ENCODE measurements around the gene ABR. TPM values are rescaled to one million over a fixed set of nuclear protein-coding genes. Genes with fewer than 3 reads are reported as not detected.

ABR gene
- total RNA-seq, 1 donor from 2014 or later, result 110 TPM

GRCh38 chr17:1056761-1057160, 123.0 kb downstream of the ABR start:
- peaks cover 33% of the 10 kb centered on the region for H3K36me3 Mint-ChIP-seq (ENCODE audit: unreplicated experiment)
- TF ChIP-seq CTCF (IDR thresholded peaks at IDR 0.05), result no peak
- no peak overlapping the region for H3K4me3 Mint-ChIP-seq (ENCODE audit: unreplicated experiment)
- H3K9me3 Mint-ChIP-seq (ENCODE audit: unreplicated experiment), result no peaks in the 10 kb centered on the region
- peak overlapping the region; percentile 54 for H3K27ac Mint-ChIP-seq (ENCODE audit: unreplicated experiment)
- H3K4me1 Mint-ChIP-seq (ENCODE audit: unreplicated experiment), result peaks cover 13% of the 10 kb centered on the region
- no peaks in the 10 kb centered on the region for H3K27me3 Mint-ChIP-seq (ENCODE audit: unreplicated experiment)
- no peak for DNase-seq (ENCODE audit: extremely low spot score, unreplicated experiment)

GRCh38 chr17:1055751-1056645, 123.8 kb downstream of the ABR start:
- DNase-seq (ENCODE audit: extremely low spot score, unreplicated experiment), result no peak
- Mint-ChIP-seq H3K36me3 (ENCODE audit: unreplicated experiment) (peaks cover 30% of the 10 kb centered on the region), H3K27me3 (ENCODE audit: unreplicated experiment) (no peaks in the 10 kb centered on the region), H3K9me3 (ENCODE audit: unreplicated experiment) (no peaks in the 10 kb centered on the region), H3K27ac (ENCODE audit: unreplicated experiment) (peak overlapping the region; percentile 45), H3K4me1 (ENCODE audit: unreplicated experiment) (peaks cover 5% of the 10 kb centered on the region), H3K4me3 (ENCODE audit: unreplicated experiment) (no peak overlapping the region)
- peak; percentile 81 for TF ChIP-seq CTCF (IDR thresholded peaks at IDR 0.05)

GRCh38 chr17:1055231-1055630, 124.5 kb downstream of the ABR start:
- H3K9me3 Mint-ChIP-seq (ENCODE audit: unreplicated experiment), result no peaks in the 10 kb centered on the region
- H3K4me3 Mint-ChIP-seq (ENCODE audit: unreplicated experiment), result no peak overlapping the region
- peaks cover 31% of the 10 kb centered on the region for H3K36me3 Mint-ChIP-seq (ENCODE audit: unreplicated experiment)
- no peaks in the 10 kb centered on the region for H3K27me3 Mint-ChIP-seq (ENCODE audit: unreplicated experiment)
- H3K4me1 Mint-ChIP-seq (ENCODE audit: unreplicated experiment), result peaks cover 2% of the 10 kb centered on the region
- no peak for DNase-seq (ENCODE audit: extremely low spot score, unreplicated experiment)
- no peak for TF ChIP-seq CTCF (IDR thresholded peaks at IDR 0.05)
- no peak overlapping the region for H3K27ac Mint-ChIP-seq (ENCODE audit: unreplicated experiment)

GRCh38 chr17:1054656-1055055, 125.1 kb downstream of the ABR start:
- Mint-ChIP-seq H3K4me1 (ENCODE audit: unreplicated experiment) (peaks cover 2% of the 10 kb centered on the region), H3K27ac (ENCODE audit: unreplicated experiment) (no peak overlapping the region), H3K27me3 (ENCODE audit: unreplicated experiment) (no peaks in the 10 kb centered on the region), H3K4me3 (ENCODE audit: unreplicated experiment) (no peak overlapping the region), H3K9me3 (ENCODE audit: unreplicated experiment) (no peaks in the 10 kb centered on the region), H3K36me3 (ENCODE audit: unreplicated experiment) (peaks cover 33% of the 10 kb centered on the region)
- no peak for DNase-seq (ENCODE audit: extremely low spot score, unreplicated experiment)
- TF ChIP-seq CTCF (IDR thresholded peaks at IDR 0.05), result no peak

- no peaks in the 10 kb centered on the region for H3K9me3 Mint-ChIP-seq (ENCODE audit: unreplicated experiment)
- H3K4me1 Mint-ChIP-seq (ENCODE audit: unreplicated experiment), result peaks cover 3% of the 10 kb centered on the region
- no peak for DNase-seq (ENCODE audit: extremely low spot score, unreplicated experiment)
- no peaks in the 10 kb centered on the region for H3K27me3 Mint-ChIP-seq (ENCODE audit: unreplicated experiment)
- TF ChIP-seq CTCF (IDR thresholded peaks at IDR 0.05), result no peak
- no peak overlapping the region for H3K27ac Mint-ChIP-seq (ENCODE audit: unreplicated experiment)
- no peak overlapping the region for H3K4me3 Mint-ChIP-seq (ENCODE audit: unreplicated experiment)
- H3K36me3 Mint-ChIP-seq (ENCODE audit: unreplicated experiment), result peaks cover 26% of the 10 kb centered on the region
These were observed 126.0 kb downstream of the ABR start for GRCh38 chr17:1053661-1054360.

Data from osteocyte (in vitro differentiated cells).